AG04449 (cell line): ENCODE measurements around the gene BMF.

Source experiments
- CTCF ChIA-PET: fragments of 350-600 bp; formaldehyde crosslinking; extraction: SDS; loops from one replicate; lab custom pipeline; 2021; ENCODE audit warnings: antibody characterized with exemption; lab: Yijun Ruan, JAX
- POLR2A ChIA-PET: fragments of 400-600, 350-600 bp; formaldehyde crosslinking; extraction: SDS; loops from one replicate; lab custom pipeline; 2020; ENCODE audit warnings: antibody characterized with exemption, inconsistent platforms; lab: Yijun Ruan, JAX
- DNase-seq: peaks from one replicate; pipeline ENCODE4 v3.0.0-alpha.2; 2010; ENCODE audit warnings: low read depth, low spot score
- H3K4me3 ChIP-seq: 2 replicates; pipeline ENCODE4 v1.5.1; 2011; ENCODE audit warnings: low read depth, mild to moderate bottlenecking, control low read depth, low read length
- CTCF ChIP-seq: IDR thresholded peaks from one replicate; pipeline ENCODE4 v1.5.1; 2011; ENCODE audit warnings: mild to moderate bottlenecking, moderate library complexity, low read length, control low read depth, inconsistent platforms; ENCODE audit not compliant: insufficient read depth; ENCODE audit errors: missing control alignments

Gene BMF

DNA sequence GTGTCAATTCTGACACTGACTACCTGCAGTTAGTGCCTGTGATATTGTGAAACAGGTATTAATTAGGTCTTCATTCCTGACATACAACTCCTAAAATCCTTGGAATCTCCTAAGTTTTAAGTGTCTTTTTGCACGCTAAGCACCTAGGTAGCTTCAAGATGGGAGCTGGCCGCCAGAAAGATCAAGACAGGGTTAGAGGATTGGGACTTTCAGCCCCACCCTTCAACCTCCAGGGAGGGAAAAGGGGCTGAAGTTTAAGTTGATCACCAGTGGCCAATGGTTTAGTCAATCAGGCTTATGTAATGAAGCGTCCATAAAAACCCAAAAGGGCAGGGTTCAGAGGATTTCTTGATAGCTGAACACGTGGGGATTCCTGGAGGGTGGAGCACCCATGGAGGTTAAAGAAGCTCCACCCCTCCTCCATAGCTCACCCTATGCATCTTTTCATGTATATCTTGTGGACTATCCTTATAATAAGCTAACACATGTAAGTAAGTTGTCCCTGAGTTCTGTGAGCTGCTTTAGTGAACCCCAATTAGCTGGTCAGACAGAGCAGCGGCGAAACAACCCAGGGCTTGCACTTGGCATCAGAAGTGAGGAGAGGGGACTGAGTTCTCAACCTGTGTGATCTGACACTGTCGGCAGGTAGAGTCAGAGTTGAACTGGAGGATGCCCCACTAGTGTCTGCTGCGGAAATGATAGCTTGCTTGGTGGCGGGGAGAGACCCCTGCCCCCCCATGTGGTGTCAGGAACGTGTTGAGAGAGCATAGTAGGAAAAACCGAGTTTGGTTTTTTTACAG is 56.9 kb downstream of the BMF start:
- POLR2A ChIA-PET: no interaction called here

GRCh38 chr15:40050788-40051470 is 57.8 kb downstream of the BMF start:
- H3K4me3 ChIP-seq: no peak overlapping the region
- ChIA-PET POLR2A (no interaction called here), CTCF (no interaction called here)
- no peak for DNase-seq
- no peak for TF ChIP-seq CTCF

More for the DNA sequence above, 56.9 kb downstream of the BMF start:
- DNase-seq: no peak
- no peak overlapping the region for H3K4me3 ChIP-seq
- no peak for TF ChIP-seq CTCF
- CTCF ChIA-PET: interaction anchor here (0.7 to 2.7 kb wide), 7 partner anchors 11 to 223 kb away, joined by 3 to 9 read pairs (median 4); partner anchors contain the start of genes BMF and SRP14

DNA sequence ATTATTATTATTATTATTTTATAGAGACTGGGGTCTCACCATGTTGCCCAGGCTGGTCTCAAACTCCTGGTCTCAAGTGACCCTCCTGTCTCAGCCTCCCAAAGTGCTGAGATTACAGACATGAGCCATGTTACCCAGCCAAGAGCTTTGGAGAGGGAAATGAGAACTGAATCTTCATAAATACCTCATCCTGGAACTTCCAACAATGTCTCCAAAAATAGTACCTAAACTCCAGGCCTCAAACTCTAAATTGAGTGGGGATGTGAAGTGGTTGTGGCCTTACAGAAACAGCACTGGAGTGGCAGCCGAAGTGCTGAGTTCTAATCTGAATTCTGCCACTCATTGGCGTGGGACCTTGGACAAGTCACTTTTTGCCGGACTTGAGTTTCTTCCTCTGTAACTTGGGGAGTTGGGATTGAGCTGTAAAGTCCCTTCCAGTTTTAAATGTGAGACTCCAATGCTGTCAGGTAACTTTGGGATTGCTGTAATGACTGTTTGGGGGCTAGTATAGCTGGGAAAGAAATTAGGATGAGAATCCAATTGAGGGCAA is 59.7 kb downstream of the BMF start:
- CTCF ChIA-PET: interaction anchor here (0.8 to 8.4 kb wide), 7 partner anchors 9 to 261 kb away, joined by 3 to 286 read pairs (median 10); partner anchors contain the start of genes BMF and SRP14

DNA sequence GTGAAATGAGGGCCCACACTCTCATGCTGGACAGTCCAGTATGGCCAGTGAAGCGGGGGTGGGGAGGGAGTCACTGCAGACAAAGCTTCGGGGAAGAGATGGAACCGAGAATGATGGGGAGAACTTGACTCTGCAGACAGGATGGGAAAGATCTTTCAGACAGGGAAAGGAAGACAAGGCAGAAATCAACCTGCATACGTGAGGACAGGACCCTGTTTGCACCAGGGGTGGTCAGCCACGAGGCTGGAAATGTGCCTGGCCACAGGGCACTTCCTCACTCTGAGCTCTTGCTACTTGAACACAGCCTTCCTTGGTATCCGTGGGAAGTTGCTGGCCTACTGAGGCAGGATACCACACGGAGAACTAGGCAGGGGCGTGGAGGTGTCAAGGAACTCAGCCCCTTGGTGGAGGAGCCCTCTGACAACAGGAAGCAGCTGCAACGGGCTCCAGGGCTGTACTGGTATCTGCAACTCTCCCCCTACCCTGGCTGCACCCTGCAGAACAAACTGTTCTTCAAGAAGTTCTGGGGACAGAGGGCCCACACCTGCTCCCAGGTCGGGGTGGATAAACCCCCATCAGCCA is 60.4 kb downstream of the BMF start:
- ChIA-PET CTCF (interaction anchor here (0.8 to 8.4 kb wide), 9 partner anchors 9 to 291 kb away, joined by 3 to 286 read pairs (median 3); partner anchors contain the start of genes BMF, BUB1B and SRP14), POLR2A (interaction anchor here (0.6 to 1.8 kb wide), 3 partner anchors 24 to 59 kb away, joined by 3 to 8 read pairs (median 3); no protein-coding TSS in a partner anchor)
- TF ChIP-seq CTCF: no peak
- H3K4me3 ChIP-seq: no peak overlapping the region
- DNase-seq: no peak

More for the DNA sequence above, 59.7 kb downstream of the BMF start:
- DNase-seq: no peak
- POLR2A ChIA-PET: interaction anchor here (0.9 kb wide), 1 partner anchor 50 kb away, joined by 4 read pairs; no protein-coding TSS in a partner anchor
- TF ChIP-seq CTCF: no peak
- H3K4me3 ChIP-seq: no peak overlapping the region

- POLR2A ChIA-PET: interaction anchor here (0.6 to 1.8 kb wide), 4 partner anchors 23 to 60 kb away, joined by 3 to 8 read pairs (median 4); no protein-coding TSS in a partner anchor
- CTCF ChIA-PET: interaction anchor here (0.9 to 8.4 kb wide), 15 partner anchors 8 to 291 kb away, joined by 3 to 286 read pairs (median 3); partner anchors contain the start of genes BMF, BUB1B and SRP14
- no peak for DNase-seq
- H3K4me3 ChIP-seq: no peak overlapping the region
- no peak for TF ChIP-seq CTCF
These were observed 61.1 kb downstream of the BMF start for GRCh38 chr15:40047415-40048210.
